SK-N-SH (cell line): ENCODE data around the gene ESYT1. TPM values are rescaled to one million over a fixed set of nuclear protein-coding genes. Genes with fewer than 3 reads are reported as not detected.
A peak's percentile ranks its signal among the peaks of the same experiment; 100 is the strongest.

Experiments
- CTCF ChIA-PET: fragments of 300-600, 350-600 bp; formaldehyde crosslinking; extraction: SDS; loops from one replicate; lab custom pipeline; 2021; lab: Yijun Ruan, JAX
- POLR2A ChIA-PET: fragments of 350-600 bp; sonication (Branson Sonifier 250); formaldehyde crosslinking; extraction: SDS; loops from one replicate; lab custom pipeline; 2020; ENCODE audit warnings: antibody characterized with exemption, inconsistent platforms; lab: Yijun Ruan, JAX
- DNase-seq: peaks from one replicate; pipeline ENCODE4 v3.0.0; 2012
- H2AFZ ChIP-seq: fragments of 200-600 bp; sonication (generic); 2 replicates; pipeline ENCODE4 v1.8.1; 2016; ENCODE audit warnings: antibody characterized with exemption, mild to moderate bottlenecking, low read depth
- H3F3A ChIP-seq: fragments of 200-600 bp; sonication (generic); replicated peaks from 2 replicates; pipeline ENCODE3; 2016; ENCODE audit warnings: antibody characterized with exemption, mild to moderate bottlenecking; ENCODE audit not compliant: insufficient read depth
- H3K27ac ChIP-seq, 2 experiments: fragments of 200-500 bp in 1 of 2; fragments of 200-600 bp in 1 of 2; sonication (Bioruptor generic) in 1 of 2; sonication (generic), shearing (Covaris generic) in 1 of 2; 2 replicates each; pipeline versions ENCODE4 v1.5.1 to v1.6.1; 2014 to 2016; ENCODE audit warnings: low read depth in 2 of 2, inconsistent platforms in 1 of 2, low read length in 1 of 2, mild to moderate bottlenecking in 1 of 2, mixed read lengths in 1 of 2
- H3K27me3 ChIP-seq: fragments of 200-600 bp; sonication (generic), shearing (Covaris generic); 2 replicates; pipeline ENCODE4 v1.6.1; 2016; ENCODE audit warnings: mixed run types; ENCODE audit not compliant: insufficient read depth
- H3K36me3 ChIP-seq, 2 experiments: fragments of 200-500 bp in 1 of 2; fragments of 200-600 bp in 1 of 2; sonication (Bioruptor generic) in 1 of 2; sonication (generic) in 1 of 2; replicated peaks in 1 of 2; 2 replicates each; pipeline versions ENCODE3 to v1.5.1; 2014 to 2016; ENCODE audit warnings: low read length in 1 of 2, mild to moderate bottlenecking in 1 of 2; ENCODE audit not compliant: insufficient read depth in 2 of 2, control insufficient read depth in 1 of 2
- H3K4me1 ChIP-seq, 2 experiments: fragments of 200-500 bp in 1 of 2; fragments of 200-600 bp in 1 of 2; sonication (Bioruptor generic) in 1 of 2; sonication (generic), shearing (Covaris generic) in 1 of 2; 2 replicates each; pipeline versions ENCODE4 v1.5.1 to v1.6.1; 2014 to 2016; ENCODE audit warnings: low read depth in 1 of 2, low read length in 1 of 2, mixed run types in 1 of 2; ENCODE audit not compliant: insufficient read depth in 2 of 2, control insufficient read depth in 1 of 2
- H3K4me2 ChIP-seq: fragments of 200-600 bp; sonication (generic), shearing (Covaris generic); 2 replicates; pipeline ENCODE4 v1.6.1; 2017; ENCODE audit warnings: mixed run types
- H3K4me3 ChIP-seq, 2 experiments: fragments of 200-500 bp in 1 of 2; fragments of 200-600 bp in 1 of 2; sonication (Bioruptor generic) in 1 of 2; sonication (generic), shearing (Covaris generic) in 1 of 2; 2 replicates each; pipeline versions ENCODE4 v1.5.1 to v1.8.1; 2014 to 2016; ENCODE audit warnings: low read depth in 2 of 2, inconsistent platforms in 1 of 2, low read length in 1 of 2, mild to moderate bottlenecking in 1 of 2, mixed read lengths in 1 of 2, moderate library complexity in 1 of 2
- H3K79me2 ChIP-seq: fragments of 200-600 bp; sonication (generic); 2 replicates; pipeline ENCODE4 v1.8.1; 2017; ENCODE audit warnings: mild to moderate bottlenecking; ENCODE audit not compliant: insufficient read depth
- H3K9ac ChIP-seq: fragments of 200-600 bp; sonication (generic); 2 replicates; pipeline ENCODE4 v1.6.1; 2017; ENCODE audit warnings: mixed run types
- H3K9me2 ChIP-seq: fragments of 200-600 bp; sonication (generic); 2 replicates; pipeline ENCODE4 v1.6.1; 2017; ENCODE audit warnings: mixed run types
- H3K9me3 ChIP-seq: fragments of 200-600 bp; sonication (generic); 2 replicates; pipeline ENCODE4 v1.6.1; 2017; ENCODE audit warnings: mixed run types, mild to moderate bottlenecking, moderate library complexity
- H4K20me1 ChIP-seq: fragments of 200-600 bp; sonication (generic); 2 replicates; pipeline ENCODE4 v1.6.1; 2017; ENCODE audit warnings: mild to moderate bottlenecking, mixed run types; ENCODE audit not compliant: insufficient read depth
- ELF1 ChIP-seq: IDR thresholded peaks from 2 replicates; pipeline ENCODE4 v1.4.0; 2012
- FOSL2 ChIP-seq: IDR thresholded peaks from 2 replicates; pipeline ENCODE4 v1.4.0; 2012; ENCODE audit warnings: low read depth, mild to moderate bottlenecking, moderate library complexity, borderline replicate concordance
- FOXM1 ChIP-seq: IDR thresholded peaks from 2 replicates; pipeline ENCODE4 v1.4.0; 2012; ENCODE audit warnings: low read depth, mild to moderate bottlenecking
- GATA2 ChIP-seq: sonication (generic); formaldehyde crosslinking; IDR thresholded peaks from 2 replicates; pipeline ENCODE4 v1.5.0; 2020; ENCODE audit warnings: mild to moderate bottlenecking, missing genetic modification reagents
- JUND ChIP-seq: IDR thresholded peaks from 2 replicates; pipeline ENCODE4 v1.4.0; 2012
- MEF2A ChIP-seq: IDR thresholded peaks from 2 replicates; pipeline ENCODE4 v1.4.0; 2012; ENCODE audit warnings: low read depth, borderline replicate concordance
- MXI1 ChIP-seq: IDR thresholded peaks from 2 replicates; pipeline ENCODE4 v1.6.1; 2012; ENCODE audit warnings: mild to moderate bottlenecking, low read depth, low read length, improper control_type of control experiment
- NRF1 ChIP-seq: IDR thresholded peaks from 2 replicates; pipeline ENCODE4 v1.6.1; 2012; ENCODE audit warnings: low read depth, mild to moderate bottlenecking, low read length
- RAD21 ChIP-seq: IDR thresholded peaks from 2 replicates; pipeline ENCODE4 v1.6.1; 2012; ENCODE audit warnings: mild to moderate bottlenecking, low read length
- RXRA ChIP-seq: IDR thresholded peaks from 2 replicates; pipeline ENCODE4 v1.4.0; 2012; ENCODE audit warnings: low read depth, mild to moderate bottlenecking, borderline replicate concordance
- SMC3 ChIP-seq: IDR thresholded peaks from 2 replicates; pipeline ENCODE4 v1.6.1; 2012; ENCODE audit warnings: low read depth, low read length, improper control_type of control experiment
- TAF1 ChIP-seq: IDR thresholded peaks from 2 replicates; pipeline ENCODE4 v1.6.1; 2012; ENCODE audit warnings: low read depth, mild to moderate bottlenecking, low read length, moderate library complexity, borderline replicate concordance
- TCF12 ChIP-seq: IDR thresholded peaks from 2 replicates; pipeline ENCODE4 v1.4.0; 2012
- YY1 ChIP-seq: IDR thresholded peaks from 2 replicates; pipeline ENCODE4 v1.4.0; 2012; ENCODE audit warnings: low read depth, mild to moderate bottlenecking
- WGBS: methylation state at CpG from one replicate; pipeline ENCODE4 v1.1.6; 2017; ENCODE audit warnings: low lambda C conversion rate; 5-methylcytosine and 5-hydroxymethylcytosine counted together
- polyA plus RNA-seq, 3 experiments: library from polyadenylated mRNA; depleted of rRNA; stranded (reverse); fragments of >200 nt; gene quantifications; 2 replicates each; pipeline ENCODE4 v1.2.3, GENCODE V29; 2012
- TF ChIP-seq, protein P1 (sequence below): IDR thresholded peaks from 2 replicates; pipeline ENCODE4 v1.4.0; 2012; ENCODE audit warnings: low read depth
- TF ChIP-seq, protein P2 (sequence below): IDR thresholded peaks from 2 replicates; pipeline ENCODE4 v1.4.0; 2012; ENCODE audit warnings: low read depth, borderline replicate concordance
- TF ChIP-seq, protein P3 (sequence below): IDR thresholded peaks from 2 replicates; pipeline ENCODE4; 2012

ESYT1 gene
- polyA plus RNA-seq, 1 of the 3 experiments (the other 2 are of a cell fraction), result 132 TPM

DNA sequence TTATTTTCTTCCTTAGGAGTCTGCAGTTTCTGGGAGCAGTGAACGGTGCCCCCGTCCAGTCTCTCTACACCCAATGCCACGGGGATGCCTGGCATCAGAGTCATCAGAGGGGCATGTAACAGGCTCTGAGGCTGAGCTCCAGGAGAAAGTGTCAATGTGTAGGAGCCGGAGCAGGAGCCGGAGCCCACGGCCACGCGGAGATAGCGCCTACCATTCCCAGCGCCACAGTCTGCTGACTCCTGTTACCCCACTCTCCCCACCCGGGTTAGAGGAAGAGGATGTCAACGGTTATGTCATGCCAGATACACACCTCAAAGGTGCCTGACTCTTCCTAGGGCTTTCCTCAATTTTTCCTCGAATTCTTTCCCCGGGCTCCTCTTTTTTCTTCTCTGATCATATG is 27.0 kb upstream of the ESYT1 start:
- H3K9me2 ChIP-seq, result no peaks in the 10 kb centered on the region
- CTCF ChIA-PET, result interaction anchor here (0.9 kb wide), 1 partner anchor 22 kb away, joined by 4 read pairs; no protein-coding TSS in a partner anchor
- H3K36me3 ChIP-seq, result peaks cover 0 to 2% of the 10 kb centered on the region in 2 experiments
- no peak for TF ChIP-seq TCF12
- WGBS, result 78% methylated on average over 12 of the region's 14 CpGs
- H4K20me1 ChIP-seq, result 0 out of 2 replicates have a peak, but pooled peaks cover 3% of the 10 kb centered on the region
- peaks cover 16% of the 10 kb centered on the region for H3K79me2 ChIP-seq
- H3F3A ChIP-seq, result no peaks in the 10 kb centered on the region
- no peak overlapping the region for H3K27ac ChIP-seq
- H3K9me3 ChIP-seq, result no peaks in the 10 kb centered on the region
- no peak overlapping the region for H3K9ac ChIP-seq
- H3K4me2 ChIP-seq, result no peak overlapping the region
- POLR2A ChIA-PET, result no interaction called here
- no peak for DNase-seq
- peaks cover 0 to 14% of the 10 kb centered on the region in 2 experiments; a peak in 2 of 4 replicates for H3K4me1 ChIP-seq
- H3K27me3 ChIP-seq, result peaks cover 8% of the 10 kb centered on the region; the same call in 1 of the 2 replicates
- no peak overlapping the region for H3K4me3 ChIP-seq
- H2AFZ ChIP-seq, result no peak overlapping the region

DNA sequence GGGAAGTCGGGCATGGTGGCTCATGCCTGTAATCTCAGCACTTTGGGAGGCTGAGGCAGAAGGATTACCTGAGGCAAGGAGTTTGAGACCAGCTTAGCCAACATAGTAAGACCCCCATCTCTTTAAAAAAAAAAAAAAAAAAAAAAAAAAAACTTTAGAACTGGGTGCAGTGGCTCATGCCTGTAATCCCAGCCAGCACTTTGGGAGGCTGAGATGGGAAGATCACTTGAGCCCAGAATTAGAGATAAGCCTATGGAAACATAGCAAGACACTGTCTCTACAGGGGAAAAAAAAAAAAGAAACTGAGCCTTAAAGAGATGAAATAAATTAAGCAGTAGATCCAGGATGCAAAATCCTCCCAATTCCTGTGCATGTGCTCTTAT is 25.4 kb upstream of the ESYT1 start:
- peaks cover 14 to 18% of the 10 kb centered on the region in 2 experiments for H3K36me3 ChIP-seq
- H3K27ac ChIP-seq, result no peak overlapping the region
- H3K4me3 ChIP-seq, result no peak overlapping the region
- 41% methylated on average over 1 of the region's 1 CpG for WGBS
- TF ChIP-seq TAF1, result no peak
- H3K4me2 ChIP-seq, result no peak overlapping the region; the same call in 1 of the 2 replicates
- CTCF ChIA-PET, result interaction anchor here (1.2 kb wide), 1 partner anchor 23 kb away, joined by 3 read pairs; no protein-coding TSS in a partner anchor
- peaks cover 7% of the 10 kb centered on the region for H3F3A ChIP-seq
- peaks cover 5 to 19% of the 10 kb centered on the region in 2 experiments; a peak in 3 of 4 replicates for H3K4me1 ChIP-seq
- H4K20me1 ChIP-seq, result 0 out of 2 replicates have a peak, but pooled peaks cover 3% of the 10 kb centered on the region
- H3K79me2 ChIP-seq, result peaks cover 33% of the 10 kb centered on the region
- H3K27me3 ChIP-seq, result no peaks in the 10 kb centered on the region
- POLR2A ChIA-PET, result no interaction called here
- H3K9me2 ChIP-seq, result no peaks in the 10 kb centered on the region
- no peak overlapping the region for H3K9ac ChIP-seq
- H2AFZ ChIP-seq, result no peak overlapping the region
- no peaks in the 10 kb centered on the region for H3K9me3 ChIP-seq
- DNase-seq, result no peak

- Histone ChIP-seq H3K36me3 (peaks cover 19 to 22% of the 10 kb centered on the region in 2 experiments), H3K27ac (peak overlapping the region; percentile 58 to 83; a peak in 3 of 4 replicates), H3K27me3 (no peaks in the 10 kb centered on the region), H3K4me1 (peaks cover 5 to 19% of the 10 kb centered on the region in 2 experiments; a peak in 3 of 4 replicates), H3K79me2 (peaks cover 38% of the 10 kb centered on the region), H3K9me3 (no peaks in the 10 kb centered on the region), H3K9ac (peak overlapping the region; percentile 71), H2AFZ (peak overlapping the region; percentile 87), H3F3A (peaks cover 11% of the 10 kb centered on the region), H3K4me2 (peak overlapping the region; percentile 74), H3K4me3 (peak overlapping the region; percentile 89 to 90), H4K20me1 (0 out of 2 replicates have a peak, but pooled peaks cover 3% of the 10 kb centered on the region), H3K9me2 (no peaks in the 10 kb centered on the region)
- no peak for DNase-seq
- POLR2A ChIA-PET, result interaction anchor here (1.3 to 2.5 kb wide), 6 partner anchors 13 to 257 kb away, joined by 3 to 33 read pairs (median 6); partner anchors contain the start of genes ERBB3, IKZF4, RPL41 and STAT2
- CTCF ChIA-PET, result interaction anchor here (1.1 to 1.5 kb wide), 3 partner anchors 22 to 74 kb away, joined by 3 to 5 read pairs (median 3); no protein-coding TSS in a partner anchor
- 80% methylated on average over 6 of the region's 6 CpGs for WGBS
- TF ChIP-seq RAD21 (no peak), FOSL2 (no peak), GATA2 (no peak), RXRA (no peak), TAF1 (no peak), FOXM1 (no peak), MXI1 (no peak), YY1 (no peak), MEF2A (no peak), SMC3 (no peak), JUND (no peak), TCF12 (no peak), ELF1 (no peak), NRF1 (no peak)
- TF ChIP-seq, protein P1, sequence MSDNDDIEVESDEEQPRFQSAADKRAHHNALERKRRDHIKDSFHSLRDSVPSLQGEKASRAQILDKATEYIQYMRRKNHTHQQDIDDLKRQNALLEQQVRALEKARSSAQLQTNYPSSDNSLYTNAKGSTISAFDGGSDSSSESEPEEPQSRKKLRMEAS, result no peak
- TF ChIP-seq, protein P2, sequence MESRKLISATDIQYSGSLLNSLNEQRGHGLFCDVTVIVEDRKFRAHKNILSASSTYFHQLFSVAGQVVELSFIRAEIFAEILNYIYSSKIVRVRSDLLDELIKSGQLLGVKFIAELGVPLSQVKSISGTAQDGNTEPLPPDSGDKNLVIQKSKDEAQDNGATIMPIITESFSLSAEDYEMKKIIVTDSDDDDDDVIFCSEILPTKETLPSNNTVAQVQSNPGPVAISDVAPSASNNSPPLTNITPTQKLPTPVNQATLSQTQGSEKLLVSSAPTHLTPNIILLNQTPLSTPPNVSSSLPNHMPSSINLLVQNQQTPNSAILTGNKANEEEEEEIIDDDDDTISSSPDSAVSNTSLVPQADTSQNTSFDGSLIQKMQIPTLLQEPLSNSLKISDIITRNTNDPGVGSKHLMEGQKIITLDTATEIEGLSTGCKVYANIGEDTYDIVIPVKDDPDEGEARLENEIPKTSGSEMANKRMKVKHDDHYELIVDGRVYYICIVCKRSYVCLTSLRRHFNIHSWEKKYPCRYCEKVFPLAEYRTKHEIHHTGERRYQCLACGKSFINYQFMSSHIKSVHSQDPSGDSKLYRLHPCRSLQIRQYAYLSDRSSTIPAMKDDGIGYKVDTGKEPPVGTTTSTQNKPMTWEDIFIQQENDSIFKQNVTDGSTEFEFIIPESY, result no peak
- TF ChIP-seq, protein P3, sequence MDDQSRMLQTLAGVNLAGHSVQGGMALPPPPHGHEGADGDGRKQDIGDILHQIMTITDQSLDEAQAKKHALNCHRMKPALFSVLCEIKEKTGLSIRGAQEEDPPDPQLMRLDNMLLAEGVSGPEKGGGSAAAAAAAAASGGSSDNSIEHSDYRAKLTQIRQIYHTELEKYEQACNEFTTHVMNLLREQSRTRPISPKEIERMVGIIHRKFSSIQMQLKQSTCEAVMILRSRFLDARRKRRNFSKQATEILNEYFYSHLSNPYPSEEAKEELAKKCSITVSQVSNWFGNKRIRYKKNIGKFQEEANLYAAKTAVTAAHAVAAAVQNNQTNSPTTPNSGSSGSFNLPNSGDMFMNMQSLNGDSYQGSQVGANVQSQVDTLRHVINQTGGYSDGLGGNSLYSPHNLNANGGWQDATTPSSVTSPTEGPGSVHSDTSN, result no peak
Observed at GRCh38 chr12:56103066-56103711, 24.9 kb upstream of the ESYT1 start.
